ENCODE results near the gene NEIL3. TPM values are rescaled to one million over a fixed set of nuclear protein-coding genes. Genes with fewer than 3 reads are reported as not detected.

Gene NEIL3
- total RNA-seq, 2 experiments from 2014 or later: 14.7 to 15.2 TPM

GRCh38 chr4:177320721-177321120, 11.0 kb downstream of the NEIL3 start:
- H3K4me1 Mint-ChIP-seq: peaks cover 17% of the 10 kb centered on the region
- no peak overlapping the region for H3K4me3 Mint-ChIP-seq
- H3K27ac Mint-ChIP-seq: no peak overlapping the region
- no peaks in the 10 kb centered on the region for H3K27me3 Mint-ChIP-seq
- no peak for DNase-seq
- H3K36me3 Mint-ChIP-seq: peaks cover 40% of the 10 kb centered on the region
- no peaks in the 10 kb centered on the region for H3K9me3 Mint-ChIP-seq

GRCh38 chr4:177321647-177322046, 12.0 kb downstream of the NEIL3 start:
- Mint-ChIP-seq H3K4me3 (no peak overlapping the region), H3K36me3 (peaks cover 47% of the 10 kb centered on the region), H3K4me1 (peaks cover 9% of the 10 kb centered on the region), H3K9me3 (no peaks in the 10 kb centered on the region), H3K27me3 (no peaks in the 10 kb centered on the region), H3K27ac (no peak overlapping the region)
- no peak for DNase-seq

- Mint-ChIP-seq H3K4me1 (peaks cover 6% of the 10 kb centered on the region), H3K36me3 (peaks cover 49% of the 10 kb centered on the region), H3K27me3 (no peaks in the 10 kb centered on the region), H3K27ac (no peak overlapping the region), H3K9me3 (no peaks in the 10 kb centered on the region), H3K4me3 (no peak overlapping the region)
- no peak for DNase-seq
Measured at GRCh38 chr4:177322266-177322665, 12.6 kb downstream of the NEIL3 start.

DNA sequence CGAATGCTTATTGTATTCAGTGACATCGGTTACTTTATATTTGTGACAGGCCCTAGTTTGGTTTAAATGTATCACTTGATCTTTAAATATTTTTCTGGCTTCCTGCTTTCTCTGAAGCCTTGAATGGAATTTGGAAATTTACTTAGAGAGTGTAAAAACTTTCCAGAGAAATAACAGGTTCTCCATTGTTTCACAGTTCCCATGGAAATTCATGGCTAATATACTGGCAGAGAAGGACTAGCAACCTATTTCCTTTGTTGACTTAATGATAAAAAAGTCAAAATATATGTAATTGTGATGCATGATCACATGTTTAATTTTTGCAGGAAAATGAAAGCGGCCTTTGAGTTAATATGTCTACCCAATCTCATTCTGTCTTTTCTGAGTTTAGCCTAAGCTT, 13.2 kb downstream of the NEIL3 start:
- DNase-seq: no peak
- H3K27me3 Mint-ChIP-seq: no peaks in the 10 kb centered on the region
- H3K4me1 Mint-ChIP-seq: peaks cover 6% of the 10 kb centered on the region
- peaks cover 53% of the 10 kb centered on the region for H3K36me3 Mint-ChIP-seq
- no peak overlapping the region for H3K4me3 Mint-ChIP-seq
- no peaks in the 10 kb centered on the region for H3K9me3 Mint-ChIP-seq
- no peak overlapping the region for H3K27ac Mint-ChIP-seq

DNA sequence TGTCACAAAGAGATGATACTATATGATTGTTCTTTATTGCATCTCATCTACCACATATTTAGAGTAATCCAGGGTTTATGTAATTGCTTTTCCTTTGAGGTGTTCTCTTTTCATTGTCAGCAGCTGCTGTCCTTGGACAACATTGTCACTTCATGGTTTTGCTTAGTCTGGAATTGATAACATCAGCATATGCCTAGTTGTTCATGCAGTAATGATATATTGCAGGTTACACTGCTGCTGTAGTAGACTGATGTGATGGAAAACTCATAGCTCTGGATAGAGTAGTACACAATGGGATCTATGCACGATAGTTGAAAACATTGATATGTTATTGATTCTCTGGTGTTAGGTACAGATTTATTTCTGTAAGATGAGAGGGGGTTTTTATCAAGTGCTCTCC, 13.7 kb downstream of the NEIL3 start:
- Mint-ChIP-seq H3K36me3 (peaks cover 57% of the 10 kb centered on the region), H3K4me3 (no peak overlapping the region), H3K27me3 (peaks cover 3% of the 10 kb centered on the region), H3K4me1 (peaks cover 6% of the 10 kb centered on the region), H3K27ac (no peak overlapping the region), H3K9me3 (no peaks in the 10 kb centered on the region)
- no peak for DNase-seq

DNA sequence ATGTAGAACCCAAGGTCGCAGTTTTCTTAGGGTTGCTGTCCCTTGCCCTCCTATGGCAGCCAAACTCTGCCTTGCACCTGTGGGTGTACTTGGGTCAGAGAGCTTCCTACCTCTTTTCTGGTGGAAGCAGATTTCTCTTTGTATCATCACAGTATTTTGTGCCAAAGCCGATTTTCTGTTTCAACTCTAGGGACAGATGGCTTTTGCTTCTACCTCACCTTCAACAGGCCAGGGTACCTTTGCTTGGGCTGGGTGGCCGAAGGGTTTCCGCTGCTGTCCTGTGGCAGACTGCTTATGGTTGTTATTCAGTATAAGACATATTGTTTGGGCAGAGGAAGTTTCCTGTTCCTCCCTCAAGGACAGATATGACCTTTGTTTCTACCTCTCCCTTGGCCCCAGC, 22.4 kb downstream of the NEIL3 start:
- Mint-ChIP-seq H3K36me3 (peaks cover 35% of the 10 kb centered on the region), H3K27ac (no peak overlapping the region), H3K4me1 (no peaks in the 10 kb centered on the region)

GRCh38 chr4:177339477-177340374, 30.1 kb downstream of the NEIL3 start:
- peaks cover 4% of the 10 kb centered on the region for H3K4me1 Mint-ChIP-seq
- no peak for DNase-seq
- H3K36me3 Mint-ChIP-seq: peaks cover 14% of the 10 kb centered on the region
- H3K27ac Mint-ChIP-seq: no peak overlapping the region
- no peaks in the 10 kb centered on the region for H3K9me3 Mint-ChIP-seq
- no peaks in the 10 kb centered on the region for H3K27me3 Mint-ChIP-seq
- H3K4me3 Mint-ChIP-seq: no peak overlapping the region

More for the DNA sequence above, 22.4 kb downstream of the NEIL3 start:
- no peak for DNase-seq
- Mint-ChIP-seq H3K27me3 (peaks cover 3% of the 10 kb centered on the region), H3K9me3 (peaks cover 13% of the 10 kb centered on the region), H3K4me3 (no peak overlapping the region)

- no peaks in the 10 kb centered on the region for H3K9me3 Mint-ChIP-seq
- H3K27me3 Mint-ChIP-seq: no peaks in the 10 kb centered on the region
- no peak overlapping the region for H3K27ac Mint-ChIP-seq
- no peaks in the 10 kb centered on the region for H3K4me1 Mint-ChIP-seq
- no peak overlapping the region for H3K4me3 Mint-ChIP-seq
- no peak for DNase-seq
- peaks cover 32% of the 10 kb centered on the region for H3K36me3 Mint-ChIP-seq
Measured at GRCh38 chr4:177348348-177348747, 38.7 kb downstream of the NEIL3 start.

- peaks cover 39% of the 10 kb centered on the region for H3K36me3 Mint-ChIP-seq
- no peaks in the 10 kb centered on the region for H3K4me1 Mint-ChIP-seq
Measured at GRCh38 chr4:177349191-177349590, 39.5 kb downstream of the NEIL3 start.

GRCh38 chr4:177351622-177352244, 42.1 kb downstream of the NEIL3 start:
- no peak for DNase-seq
- Mint-ChIP-seq H3K36me3 (peaks cover 32% of the 10 kb centered on the region), H3K27ac (no peak overlapping the region), H3K9me3 (no peaks in the 10 kb centered on the region), H3K4me1 (no peaks in the 10 kb centered on the region), H3K4me3 (no peak overlapping the region), H3K27me3 (no peaks in the 10 kb centered on the region)

More at GRCh38 chr4:177349191-177349590, 39.5 kb downstream of the NEIL3 start:
- no peak overlapping the region for H3K27ac Mint-ChIP-seq
- no peaks in the 10 kb centered on the region for H3K9me3 Mint-ChIP-seq
- no peaks in the 10 kb centered on the region for H3K27me3 Mint-ChIP-seq
- H3K4me3 Mint-ChIP-seq: no peak overlapping the region
- no peak for DNase-seq

DNA sequence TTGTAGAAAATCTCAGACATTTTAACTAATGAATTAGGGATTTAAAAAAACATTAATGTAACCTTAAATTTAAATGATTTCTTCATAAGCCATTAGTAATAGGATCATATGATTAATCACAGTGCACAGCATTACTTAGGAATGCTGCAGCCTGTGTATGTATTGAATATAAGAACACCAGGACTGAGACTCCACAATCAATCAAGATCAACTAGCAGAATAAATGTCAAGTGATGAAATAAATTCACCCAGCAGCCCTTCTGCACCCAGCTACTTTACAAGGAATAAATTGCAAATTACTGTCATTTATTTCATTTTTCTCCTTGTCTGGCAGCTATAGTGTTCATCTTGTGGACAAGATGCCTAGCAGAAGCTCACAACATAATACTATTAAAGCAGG, 46.5 kb downstream of the NEIL3 start:
- H3K27ac Mint-ChIP-seq: no peak overlapping the region
- H3K9me3 Mint-ChIP-seq: no peaks in the 10 kb centered on the region
- H3K4me1 Mint-ChIP-seq: no peaks in the 10 kb centered on the region
- no peak overlapping the region for H3K4me3 Mint-ChIP-seq
- no peaks in the 10 kb centered on the region for H3K27me3 Mint-ChIP-seq
- H3K36me3 Mint-ChIP-seq: peaks cover 19% of the 10 kb centered on the region
- no peak for DNase-seq

DNA sequence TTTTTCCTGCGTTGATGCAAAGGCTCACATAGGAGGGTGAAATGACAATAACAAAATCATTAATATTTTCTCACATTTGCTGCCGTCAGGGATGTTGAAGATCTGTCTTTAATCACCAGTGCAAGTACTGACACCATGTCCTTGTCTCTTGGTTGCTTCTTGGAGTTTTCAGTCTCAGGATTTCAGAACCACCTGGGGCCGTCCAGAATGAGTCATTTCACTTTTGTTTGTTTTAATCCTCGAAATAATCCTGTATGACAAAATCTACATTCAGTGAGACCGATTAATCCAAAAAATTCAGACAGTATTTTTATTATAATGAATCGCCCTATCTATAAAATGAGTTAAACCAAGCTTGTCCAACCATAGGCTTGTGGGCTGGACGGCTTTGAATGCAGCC, 47.2 kb downstream of the NEIL3 start:
- Mint-ChIP-seq H3K4me1 (no peaks in the 10 kb centered on the region), H3K27me3 (no peaks in the 10 kb centered on the region), H3K4me3 (no peak overlapping the region), H3K36me3 (peaks cover 19% of the 10 kb centered on the region), H3K27ac (no peak overlapping the region), H3K9me3 (no peaks in the 10 kb centered on the region)
- DNase-seq: no peak

DNA sequence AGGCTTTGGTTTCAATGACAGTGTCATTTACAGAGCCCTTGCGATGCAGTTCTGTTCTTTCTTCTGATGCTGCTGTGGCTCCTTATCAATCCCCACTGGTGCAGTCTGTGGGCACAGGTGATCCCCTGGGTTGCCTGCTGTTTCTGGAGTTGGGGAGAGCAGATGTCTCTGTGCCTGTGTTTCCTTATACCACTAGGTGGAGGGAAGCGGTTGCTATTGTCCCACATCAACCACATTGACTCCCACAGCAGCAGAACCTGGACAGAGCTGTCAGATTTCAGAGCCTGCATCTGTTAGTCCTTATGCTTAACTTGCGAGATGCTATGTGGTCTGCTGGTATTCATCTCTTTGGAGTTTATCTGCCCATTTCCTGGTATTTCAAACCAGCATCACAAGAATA, 57.7 kb downstream of the NEIL3 start:
- Mint-ChIP-seq H3K27me3 (no peaks in the 10 kb centered on the region), H3K4me1 (peaks cover 4% of the 10 kb centered on the region), H3K9me3 (no peaks in the 10 kb centered on the region), H3K27ac (no peak overlapping the region), H3K4me3 (no peak overlapping the region), H3K36me3 (peaks cover 8% of the 10 kb centered on the region)
- DNase-seq: no peak

DNA sequence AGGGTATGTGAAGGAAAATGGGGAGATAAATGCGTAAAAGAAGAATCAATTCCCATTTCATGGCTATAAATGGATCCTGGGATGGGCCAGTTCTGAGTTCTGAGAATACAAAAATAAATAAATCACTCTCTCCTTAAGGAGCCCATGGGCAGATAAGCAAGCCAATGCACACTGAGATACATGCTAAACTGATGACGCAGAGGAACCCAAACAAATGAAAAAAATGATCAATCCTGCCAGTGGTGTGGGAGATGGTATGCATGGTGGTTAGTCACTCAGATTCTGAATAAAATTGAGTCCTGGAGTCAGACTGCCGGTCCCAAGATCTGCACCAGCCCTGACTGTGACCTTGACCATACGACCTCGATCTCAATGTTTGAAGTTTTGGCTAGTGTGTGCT, 59.7 kb downstream of the NEIL3 start:
- Mint-ChIP-seq H3K4me1 (peaks cover 4% of the 10 kb centered on the region), H3K27ac (no peak overlapping the region), H3K4me3 (no peak overlapping the region), H3K9me3 (no peaks in the 10 kb centered on the region), H3K27me3 (no peaks in the 10 kb centered on the region), H3K36me3 (peaks cover 4% of the 10 kb centered on the region)
- no peak for DNase-seq

GRCh38 chr4:177371461-177371860, 61.8 kb downstream of the NEIL3 start:
- no peak for DNase-seq
- H3K4me3 Mint-ChIP-seq: no peak overlapping the region
- no peaks in the 10 kb centered on the region for H3K9me3 Mint-ChIP-seq
- peaks cover 4% of the 10 kb centered on the region for H3K4me1 Mint-ChIP-seq
- peaks cover 1% of the 10 kb centered on the region for H3K27me3 Mint-ChIP-seq
- no peak overlapping the region for H3K27ac Mint-ChIP-seq
- H3K36me3 Mint-ChIP-seq: peaks cover 4% of the 10 kb centered on the region

GRCh38 chr4:177374966-177375365, 65.3 kb downstream of the NEIL3 start:
- peaks cover 4% of the 10 kb centered on the region for H3K36me3 Mint-ChIP-seq
- H3K4me1 Mint-ChIP-seq: no peaks in the 10 kb centered on the region
- no peaks in the 10 kb centered on the region for H3K9me3 Mint-ChIP-seq
- DNase-seq: no peak
- H3K4me3 Mint-ChIP-seq: no peak overlapping the region
- peaks cover 4% of the 10 kb centered on the region for H3K27me3 Mint-ChIP-seq
- no peak overlapping the region for H3K27ac Mint-ChIP-seq

Data from activated naive CD8-positive, alpha-beta T cell treated with anti-CD3 and anti-CD28 coated beads for 36 hours (primary cell).